Activated T-cell treated with anti-CD3 and anti-CD28 coated beads, Interleukin-2, amount 50 U/mL, for 24 hours (primary cell): ENCODE measurements around the gene FOXL2NB.

Experiments used
- DNase-seq: peaks from one replicate; pipeline ENCODE4 v3.0.0-alpha.2; 2020
- H3K27ac Mint-ChIP-seq: 2 replicates; pipeline ENCODE4 v1.8.0; 2020; ENCODE audit warnings: mild to moderate bottlenecking, mixed read lengths
- H3K27me3 Mint-ChIP-seq: 2 replicates; pipeline ENCODE4 v1.8.0; 2020; ENCODE audit warnings: mixed read lengths
- H3K36me3 Mint-ChIP-seq: 2 replicates; pipeline ENCODE4 v1.8.0; 2020; ENCODE audit warnings: low read depth, mixed read lengths
- H3K4me1 Mint-ChIP-seq: 2 replicates; pipeline ENCODE4 v1.8.0; 2020; ENCODE audit warnings: low read depth, mixed read lengths
- H3K4me3 Mint-ChIP-seq: 2 replicates; pipeline ENCODE4 v1.8.0; 2020; ENCODE audit warnings: mild to moderate bottlenecking, moderate library complexity, mixed read lengths
- H3K9me3 Mint-ChIP-seq: 2 replicates; pipeline ENCODE4 v1.8.0; 2020; ENCODE audit warnings: mixed read lengths

Gene FOXL2NB

GRCh38 chr3:138976047-138976446 is 29.0 kb downstream of the FOXL2NB start:
- Mint-ChIP-seq H3K9me3 (no peaks in the 10 kb centered on the region), H3K36me3 (no peaks in the 10 kb centered on the region), H3K27me3 (peaks cover 24% of the 10 kb centered on the region), H3K27ac (no peak overlapping the region), H3K4me1 (no peaks in the 10 kb centered on the region), H3K4me3 (no peak overlapping the region)
- no peak for DNase-seq

GRCh38 chr3:138984816-138985215 is 37.8 kb downstream of the FOXL2NB start:
- H3K4me3 Mint-ChIP-seq, result no peak overlapping the region
- H3K9me3 Mint-ChIP-seq, result no peaks in the 10 kb centered on the region
- no peak for DNase-seq
- no peak overlapping the region for H3K27ac Mint-ChIP-seq
- no peaks in the 10 kb centered on the region for H3K4me1 Mint-ChIP-seq
- no peaks in the 10 kb centered on the region for H3K36me3 Mint-ChIP-seq
- H3K27me3 Mint-ChIP-seq, result peaks cover 13% of the 10 kb centered on the region

GRCh38 chr3:138985932-138986331 is 38.9 kb downstream of the FOXL2NB start:
- H3K36me3 Mint-ChIP-seq, result no peaks in the 10 kb centered on the region
- H3K27me3 Mint-ChIP-seq, result peaks cover 8% of the 10 kb centered on the region
- no peak overlapping the region for H3K27ac Mint-ChIP-seq

GRCh38 chr3:138987181-138987580 is 40.2 kb downstream of the FOXL2NB start:
- H3K9me3 Mint-ChIP-seq, result no peaks in the 10 kb centered on the region
- DNase-seq, result no peak
- no peak overlapping the region for H3K4me3 Mint-ChIP-seq
- H3K4me1 Mint-ChIP-seq, result no peaks in the 10 kb centered on the region
- H3K27me3 Mint-ChIP-seq, result peaks cover 3% of the 10 kb centered on the region
- H3K36me3 Mint-ChIP-seq, result no peaks in the 10 kb centered on the region
- no peak overlapping the region for H3K27ac Mint-ChIP-seq

More at GRCh38 chr3:138985932-138986331, 38.9 kb downstream of the FOXL2NB start:
- Mint-ChIP-seq H3K9me3 (no peaks in the 10 kb centered on the region), H3K4me1 (no peaks in the 10 kb centered on the region), H3K4me3 (no peak overlapping the region)
- no peak for DNase-seq

- no peaks in the 10 kb centered on the region for H3K9me3 Mint-ChIP-seq
- H3K36me3 Mint-ChIP-seq, result no peaks in the 10 kb centered on the region
- DNase-seq, result no peak
- no peaks in the 10 kb centered on the region for H3K4me1 Mint-ChIP-seq
- no peak overlapping the region for H3K27ac Mint-ChIP-seq
- peaks cover 23% of the 10 kb centered on the region for H3K27me3 Mint-ChIP-seq
- H3K4me3 Mint-ChIP-seq, result no peak overlapping the region
Measured at GRCh38 chr3:138995706-138996105, 48.7 kb downstream of the FOXL2NB start.
